Epithelial cell of proximal tubule (primary cell): ENCODE results near the gene MAML3. TPM values are rescaled to one million over a fixed set of nuclear protein-coding genes. Genes with fewer than 3 reads are reported as not detected.

Source experiments
- DNase-seq: peaks from one replicate; pipeline ENCODE4 v3.0.0-alpha.2; 2011; ENCODE audit warnings: low read depth
- H3K4me3 ChIP-seq: 2 replicates; pipeline ENCODE4 v1.5.1; 2011; ENCODE audit warnings: low read depth, mild to moderate bottlenecking, low read length
- CTCF ChIP-seq: conservative IDR thresholded peaks from 2 replicates; pipeline ENCODE4 v1.5.1; 2012; ENCODE audit warnings: low read depth, mild to moderate bottlenecking, low read length
- total RNA-seq: library from RNA; depleted of rRNA; stranded (reverse); fragments of >200 nt; gene quantifications from 2 replicates; pipeline ENCODE4 v1.2.3, GENCODE V29; 2015

MAML3 gene
- total RNA-seq, 1 donor from 2014 or later: 1.2 TPM

GRCh38 chr4:139740531-139741041, 413.4 kb downstream of the MAML3 start:
- TF ChIP-seq CTCF: peak; percentile 10
- H3K4me3 ChIP-seq: no peak overlapping the region
- no peak for DNase-seq

GRCh38 chr4:139740121-139740520, 413.9 kb downstream of the MAML3 start:
- DNase-seq: no peak
- TF ChIP-seq CTCF: no peak
- no peak overlapping the region for H3K4me3 ChIP-seq

GRCh38 chr4:139738846-139739613, 415.0 kb downstream of the MAML3 start:
- no peak overlapping the region for H3K4me3 ChIP-seq
- TF ChIP-seq CTCF: no peak
- DNase-seq: no peak

GRCh38 chr4:139736661-139737060, 417.3 kb downstream of the MAML3 start:
- DNase-seq: no peak
- TF ChIP-seq CTCF: no peak
- no peak overlapping the region for H3K4me3 ChIP-seq

- TF ChIP-seq CTCF: no peak
- no peak for DNase-seq
- H3K4me3 ChIP-seq: no peak overlapping the region
Observed at GRCh38 chr4:139736274-139736660, 417.7 kb downstream of the MAML3 start.

GRCh38 chr4:139735381-139736273, 418.4 kb downstream of the MAML3 start:
- no peak for DNase-seq
- H3K4me3 ChIP-seq: peak overlapping the region; percentile 60

More at GRCh38 chr4:139735381-139736273, 418.4 kb downstream of the MAML3 start:
- TF ChIP-seq CTCF: no peak
